GM10248 (cell line): Measurements from ENCODE around the gene SAMD4A.

Experiments used
- CTCF ChIA-PET: fragments of 300-600 bp; sonication (Branson Sonifier 250); formaldehyde crosslinking; extraction: SDS; loops from one replicate; lab custom pipeline; 2021; ENCODE audit warnings: antibody characterized with exemption; lab: Yijun Ruan, JAX
- POLR2A ChIA-PET: fragments of 350-650 bp; sonication (Branson Sonifier 250); formaldehyde crosslinking; extraction: SDS; loops from one replicate; lab custom pipeline; 2020; ENCODE audit warnings: antibody characterized with exemption; lab: Yijun Ruan, JAX
- DNase-seq: peaks from one replicate; pipeline ENCODE4 v3.0.0; 2012; ENCODE audit errors: extremely low spot score
- CTCF ChIP-seq: IDR thresholded peaks from 2 replicates; pipeline ENCODE4 v1.5.1; 2012; ENCODE audit warnings: mild to moderate bottlenecking, low read depth; ENCODE audit errors: extremely low read depth, missing control alignments, control extremely low read depth

The SAMD4A gene

GRCh38 chr14:54776361-54777001, 209.6 kb downstream of the SAMD4A start:
- ChIA-PET POLR2A (no interaction called here), CTCF (interaction anchor here (1.6 to 6.4 kb wide), 11 partner anchors 8 to 288 kb away, joined by 4 to 149 read pairs (median 32); partner anchors contain the start of genes GMFB and SAMD4A)
- no peak for TF ChIP-seq CTCF
- peak; percentile 50 for DNase-seq

GRCh38 chr14:54777395-54777794, 210.5 kb downstream of the SAMD4A start:
- no peak for TF ChIP-seq CTCF
- POLR2A ChIA-PET: no interaction called here
- CTCF ChIA-PET: interaction anchor here (1.0 to 6.4 kb wide), 5 partner anchors 12 to 87 kb away, joined by 3 to 77 read pairs (median 32); no protein-coding TSS in a partner anchor
- DNase-seq: no peak

GRCh38 chr14:54778618-54779345, 211.9 kb downstream of the SAMD4A start:
- CTCF ChIA-PET: interaction anchor here (6.0 to 6.4 kb wide), 2 partner anchors 17 to 27 kb away, joined by 39 to 77 read pairs; no protein-coding TSS in a partner anchor
- no peak for TF ChIP-seq CTCF
- no peak for DNase-seq
- POLR2A ChIA-PET: no interaction called here

- CTCF ChIA-PET: interaction anchor here (1.2 to 6.3 kb wide), 4 partner anchors 7 to 24 kb away, joined by 3 to 61 read pairs (median 13); no protein-coding TSS in a partner anchor
- DNase-seq: no peak
- POLR2A ChIA-PET: no interaction called here
- no peak for TF ChIP-seq CTCF
Measured at GRCh38 chr14:54781080-54781479, 214.2 kb downstream of the SAMD4A start.

GRCh38 chr14:54781961-54782750, 215.2 kb downstream of the SAMD4A start:
- no peak for DNase-seq
- POLR2A ChIA-PET: no interaction called here
- TF ChIP-seq CTCF: no peak
- CTCF ChIA-PET: interaction anchor here (0.8 to 6.3 kb wide), 13 partner anchors 8 to 219 kb away, joined by 3 to 61 read pairs (median 3); no protein-coding TSS in a partner anchor
